ENCODE data around the gene CASKIN1.

- TF ChIP-seq CTCF (IDR thresholded peaks at IDR 0.05), result no peak
- TF ChIP-seq ZFX (IDR thresholded peaks at IDR 0.05; ENCODE audit: borderline replicate concordance), result no peak
These were observed 15.9 kb downstream of the CASKIN1 start for GRCh38 chr16:2180461-2180860.
